Measurements from ENCODE around the gene CDH4. TPM values are rescaled to one million over a fixed set of nuclear protein-coding genes. Genes with fewer than 3 reads are reported as not detected.

The CDH4 gene
- total and polyA plus RNA-seq, 2 of the 4 experiments (the other 2 are of a cell fraction): 1.6 to 3.5 TPM

GRCh38 chr20:61289166-61289565, 37.1 kb downstream of the CDH4 start:
- Histone ChIP-seq H4K5ac (ENCODE audit: low read depth, low read length) (no peak overlapping the region), H2BK5ac (ENCODE audit: low read depth, low read length, poor library complexity, severe bottlenecking) (no peak overlapping the region), H3K4me2 (ENCODE audit: low read depth, low read length) (no peak overlapping the region), H2BK20ac (ENCODE audit: low read depth, low read length) (no peak overlapping the region), H2BK120ac (ENCODE audit: low read depth, low read length) (no peak overlapping the region), H3K79me1 (ENCODE audit: low read depth in 1 of 2, low read length in 2 of 2) (no peaks in the 10 kb centered on the region; a peak in 1 of 4 replicates), H4K8ac (ENCODE audit: low read depth in 2 of 2, low read length in 2 of 2) (no peak overlapping the region), H3K36me3 (ENCODE audit: control insufficient read depth, insufficient read depth, low read length) (no peaks in the 10 kb centered on the region), H3K14ac (replicated peaks; ENCODE audit: low read depth, low read length) (no peak overlapping the region), H3K4ac (ENCODE audit: low read depth, low read length) (no peak overlapping the region), H2BK15ac (ENCODE audit: low read depth, low read length) (no peak overlapping the region), H2AK5ac (ENCODE audit: low read depth, low read length) (no peak overlapping the region), H3K4me1 (ENCODE audit: control insufficient read depth, insufficient read depth, low read length) (no peaks in the 10 kb centered on the region), H3K27me3 (ENCODE audit: control insufficient read depth, insufficient read depth, low read length) (no peaks in the 10 kb centered on the region), H3K27ac (ENCODE audit: insufficient read depth, low read length) (no peak overlapping the region), H2AFZ (replicated peaks; ENCODE audit: low read length, poor library complexity) (no peak overlapping the region), H4K20me1 (ENCODE audit: insufficient read depth, low read length) (no peaks in the 10 kb centered on the region), H3K18ac (ENCODE audit: low read depth, low read length) (no peak overlapping the region), H2AK9ac (replicated peaks; ENCODE audit: low read depth, low read length, poor library complexity) (no peak overlapping the region), H3K9me1 (ENCODE audit: insufficient read depth, low read length) (no peaks in the 10 kb centered on the region), H3K4me3 (ENCODE audit: insufficient read depth, low read depth, low read length) (no peak overlapping the region), H3K23ac (ENCODE audit: low read depth, low read length) (no peak overlapping the region), H3K9me3 (ENCODE audit: control insufficient read depth, insufficient read depth, low read length) (no peaks in the 10 kb centered on the region; the same call in 1 of the 2 replicates), H4K91ac (ENCODE audit: insufficient read depth, low read depth, low read length) (no peak overlapping the region), H3K9ac (ENCODE audit: low read depth, low read length) (no peak overlapping the region), H3K56ac (ENCODE audit: extremely low read depth, insufficient read depth, low read length) (no peak overlapping the region)
- ATAC-seq (ENCODE audit: low read depth) (no peak), DNase-seq (no peak)
- POLR2A ChIA-PET (ENCODE audit: unreplicated experiment): no interaction called here
- no TSS peak for BruUV-seq (replicated peaks)
- intact Hi-C loops (cut with micrococcal nuclease) (no loop called here), in situ Hi-C loops (cut with MboI; ENCODE audit: low sequenced_read_pairs) (no loop called here), dilution Hi-C loops (cut with HindIII; ENCODE audit: low sequenced_read_pairs, unreplicated experiment) (no loop called here)
- no peak for TF ChIP-seq USF2 (IDR thresholded peaks at IDR 0.05; ENCODE audit: low read depth, low read length)
- no peak for TF ChIP-seq SMC3 (IDR thresholded peaks at IDR 0.05; ENCODE audit: low read depth, low read length)
- no peak for TF ChIP-seq BHLHE40 (IDR thresholded peaks at IDR 0.05; ENCODE audit: low read depth, low read length)
- no peak for TF ChIP-seq ELK1 (IDR thresholded peaks at IDR 0.05; ENCODE audit: borderline replicate concordance, low read depth, low read length)
- CTCF ChIA-PET: no interaction called here
- WGBS, 2 experiments (ENCODE audit: extremely low coverage in 2 of 2, insufficient read length in 1 of 2): 100% methylated on average over 1 of the region's 7 CpGs; no CpG with 5 or more reads in 1 of the 2 experiments

All from IMR-90 (cell line).